Measurements from ENCODE around the gene DYNLL1. TPM values are rescaled to one million over a fixed set of nuclear protein-coding genes. Genes with fewer than 3 reads are reported as not detected.
A peak's percentile ranks its signal among the peaks of the same experiment; 100 is the strongest.
"Not testable (repeated sequence)": the region's sequence is repeated elsewhere in the genome, so short reads cannot be mapped to it uniquely, and the experiment has no call there.

Gene DYNLL1
- total RNA-seq, result 216 and 417 TPM in 2 replicates

GRCh38 chr12:120495731-120496412 is at the start of gene DYNLL1:
Gene DYNLL1 (plus strand): TSS chr12:120496113. CDS start chr12:120496422, 309 bp downstream.
- DNase-seq (ENCODE audit: low read depth), result peak; percentile 87

DNA sequence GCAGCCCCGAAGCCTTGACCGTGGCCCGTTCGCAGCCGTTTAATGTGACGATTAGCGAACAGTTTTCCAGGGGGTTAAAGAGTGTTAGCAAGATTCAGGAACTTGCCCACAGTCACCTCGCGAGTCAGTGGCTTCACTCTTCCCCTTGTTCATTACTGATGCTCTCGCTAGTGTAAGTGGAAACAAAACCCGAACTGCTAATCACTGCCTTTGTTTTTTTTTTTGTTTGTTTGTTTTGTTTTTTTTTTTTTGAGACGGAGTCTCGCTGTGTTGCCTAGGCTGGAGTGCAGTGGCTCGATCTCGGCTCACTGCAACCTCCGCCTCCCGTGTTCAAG is 49.1 kb upstream of the DYNLL1 start:
- DNase-seq (ENCODE audit: low read depth), result not testable (repeated sequence)

DNA sequence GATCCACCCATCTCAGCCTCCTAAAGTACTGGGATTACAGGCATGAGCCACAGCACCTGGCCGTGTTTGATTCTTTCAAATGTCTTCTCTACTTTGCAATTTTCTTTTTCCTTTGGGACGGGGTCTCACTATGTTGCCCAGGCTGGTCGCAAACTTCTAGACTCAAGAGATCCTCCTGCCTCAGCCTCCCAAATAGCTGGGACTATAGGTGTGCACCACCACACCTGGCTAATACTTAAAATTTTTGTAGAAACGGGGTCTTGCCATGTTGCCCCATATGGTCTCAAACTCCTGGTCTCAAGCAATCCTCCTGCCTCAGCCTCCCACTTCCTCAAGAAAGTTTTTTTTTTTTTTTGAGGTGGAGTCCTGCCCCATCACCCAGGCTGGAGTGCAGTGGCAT is 47.9 kb upstream of the DYNLL1 start:
- DNase-seq (ENCODE audit: low read depth), result no peak

- peak; percentile 19 for DNase-seq (ENCODE audit: low read depth)
Observed at GRCh38 chr12:120452524-120452923, 43.4 kb upstream of the DYNLL1 start.

DNA sequence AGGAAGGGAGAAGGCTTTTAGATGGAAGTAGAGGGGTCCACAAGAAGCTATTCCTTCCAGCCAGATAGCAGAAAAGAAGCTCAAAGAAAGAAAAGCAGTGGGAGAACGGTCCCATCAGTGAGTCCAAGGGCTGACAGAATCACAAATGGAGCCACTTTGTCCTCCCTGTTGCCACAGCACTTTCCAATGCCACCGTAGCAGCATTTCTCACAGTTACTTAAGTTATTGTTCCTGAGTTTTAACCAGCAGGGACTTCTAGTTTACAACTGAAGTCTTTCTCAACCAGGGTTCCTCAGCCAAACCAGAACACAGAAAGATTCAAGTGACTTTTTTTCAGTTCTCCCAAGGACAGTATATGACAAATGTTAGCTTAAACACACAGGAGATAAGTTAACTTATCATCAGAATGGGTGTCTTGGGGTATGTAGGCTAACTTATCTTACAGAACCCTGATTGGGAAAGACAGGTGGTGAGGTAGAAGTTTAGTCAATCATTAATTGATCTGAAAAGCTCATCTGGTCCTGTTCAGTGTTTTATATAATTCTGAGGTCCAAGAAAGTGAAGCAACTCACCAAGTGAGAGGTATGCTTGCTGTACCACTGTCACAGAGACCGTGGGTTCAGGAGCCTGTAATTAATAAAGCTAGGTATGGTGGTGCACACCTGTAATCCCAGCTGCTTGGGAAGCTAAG is 42.7 kb upstream of the DYNLL1 start:
- no peak for DNase-seq (ENCODE audit: low read depth)

GRCh38 chr12:120453977-120454376 is 41.9 kb upstream of the DYNLL1 start:
- DNase-seq (ENCODE audit: low read depth), result peak; percentile 46

- DNase-seq (ENCODE audit: low read depth), result no peak
Observed at GRCh38 chr12:120455302-120455701, 40.6 kb upstream of the DYNLL1 start.

DNA sequence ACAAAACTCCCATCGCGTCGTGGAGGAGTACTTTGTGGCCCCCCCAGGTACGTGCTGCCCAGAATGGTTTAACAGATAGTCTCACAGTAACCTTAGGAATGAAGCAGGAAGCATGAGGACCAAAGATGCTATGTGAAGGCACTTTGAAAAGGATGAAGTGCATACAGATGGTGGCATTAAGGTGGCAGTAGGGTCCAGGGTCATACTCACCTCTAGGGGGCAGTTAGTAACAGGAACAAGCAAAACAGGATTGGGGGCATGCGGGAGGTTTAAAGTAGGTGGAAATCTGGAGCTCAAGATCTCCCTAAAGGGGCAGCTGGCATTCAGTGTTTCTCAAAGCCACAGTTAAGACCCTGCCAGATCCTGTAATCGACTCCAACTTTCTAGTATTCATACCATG is 38.8 kb upstream of the DYNLL1 start:
- DNase-seq (ENCODE audit: low read depth), result no peak

GRCh38 chr12:120460157-120460556 is 35.8 kb upstream of the DYNLL1 start:
- DNase-seq (ENCODE audit: low read depth), result no peak

DNA sequence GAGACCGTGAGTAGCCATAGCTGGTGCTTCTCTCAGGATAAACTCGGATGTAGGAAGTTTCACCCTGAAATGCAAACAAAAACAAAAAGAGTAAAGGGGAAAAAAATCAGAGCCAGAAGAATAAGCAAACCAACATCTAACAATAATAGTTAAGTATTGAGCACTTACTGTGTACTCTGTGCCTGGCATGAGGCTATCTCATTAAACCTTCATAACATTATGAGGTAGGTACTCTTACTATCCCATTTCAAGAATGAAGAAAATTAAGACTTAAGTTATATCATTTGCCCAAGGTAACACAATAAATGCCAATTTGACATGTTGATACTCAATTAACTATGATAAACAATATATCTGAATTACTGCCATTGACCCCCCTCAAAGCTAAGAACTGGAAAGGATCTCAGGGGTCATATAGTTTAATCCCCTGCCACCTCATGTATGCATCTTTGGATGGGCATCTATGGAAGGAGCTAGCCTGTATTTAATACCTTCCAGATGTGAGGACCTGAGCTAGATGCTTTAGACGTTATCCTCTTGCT is 33.7 kb upstream of the DYNLL1 start:
- DNase-seq (ENCODE audit: low read depth), result no peak

- no peak for DNase-seq (ENCODE audit: low read depth)
Observed at GRCh38 chr12:120463712-120464111, 32.2 kb upstream of the DYNLL1 start.

- no peak for DNase-seq (ENCODE audit: low read depth)
Observed at GRCh38 chr12:120465756-120466155, 30.2 kb upstream of the DYNLL1 start.

DNA sequence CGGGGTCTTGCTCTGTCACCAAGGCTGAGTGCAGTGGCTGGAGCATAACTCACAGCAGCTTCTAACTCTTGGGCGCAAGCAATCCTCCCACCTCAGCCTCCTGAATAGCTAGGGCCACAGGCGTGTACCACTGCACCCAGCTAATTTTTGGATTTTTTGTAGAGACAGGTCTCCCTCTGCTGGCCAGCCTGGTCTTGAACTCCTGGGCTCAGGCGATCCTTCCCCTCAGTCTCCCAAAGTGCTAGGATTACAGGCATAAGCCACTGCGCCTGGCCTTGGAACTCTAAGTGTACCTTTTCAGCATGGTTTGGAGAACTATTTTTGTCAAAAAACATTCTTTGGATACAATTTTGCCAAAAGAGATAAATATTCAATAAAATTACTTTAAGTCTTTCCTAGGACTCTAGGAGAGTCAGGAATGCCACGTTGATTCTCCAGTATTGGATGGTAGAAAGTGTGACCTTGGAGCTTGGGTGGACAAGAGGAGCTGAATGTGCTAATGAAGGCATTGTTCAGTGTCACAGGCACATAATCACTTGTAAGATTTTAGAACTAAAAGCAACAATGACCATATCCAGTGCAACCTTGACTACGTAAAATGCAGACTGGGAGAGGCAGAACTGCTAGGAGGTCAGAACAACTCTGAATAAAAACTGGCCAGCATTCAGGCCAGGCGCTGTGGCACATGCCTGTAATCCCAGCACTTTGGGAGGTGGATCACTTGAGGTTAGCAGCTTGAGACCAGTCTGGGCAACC is 29.2 kb upstream of the DYNLL1 start:
- DNase-seq (ENCODE audit: low read depth), result peak; percentile 22

GRCh38 chr12:120467439-120467838 is 28.5 kb upstream of the DYNLL1 start:
- DNase-seq (ENCODE audit: low read depth), result no peak

GRCh38 chr12:120468325-120468820 is 27.5 kb upstream of the DYNLL1 start:
- peak; percentile 42 for DNase-seq (ENCODE audit: low read depth)

- DNase-seq (ENCODE audit: low read depth), result no peak
Observed at GRCh38 chr12:120468821-120469449, 27.0 kb upstream of the DYNLL1 start.

DNA sequence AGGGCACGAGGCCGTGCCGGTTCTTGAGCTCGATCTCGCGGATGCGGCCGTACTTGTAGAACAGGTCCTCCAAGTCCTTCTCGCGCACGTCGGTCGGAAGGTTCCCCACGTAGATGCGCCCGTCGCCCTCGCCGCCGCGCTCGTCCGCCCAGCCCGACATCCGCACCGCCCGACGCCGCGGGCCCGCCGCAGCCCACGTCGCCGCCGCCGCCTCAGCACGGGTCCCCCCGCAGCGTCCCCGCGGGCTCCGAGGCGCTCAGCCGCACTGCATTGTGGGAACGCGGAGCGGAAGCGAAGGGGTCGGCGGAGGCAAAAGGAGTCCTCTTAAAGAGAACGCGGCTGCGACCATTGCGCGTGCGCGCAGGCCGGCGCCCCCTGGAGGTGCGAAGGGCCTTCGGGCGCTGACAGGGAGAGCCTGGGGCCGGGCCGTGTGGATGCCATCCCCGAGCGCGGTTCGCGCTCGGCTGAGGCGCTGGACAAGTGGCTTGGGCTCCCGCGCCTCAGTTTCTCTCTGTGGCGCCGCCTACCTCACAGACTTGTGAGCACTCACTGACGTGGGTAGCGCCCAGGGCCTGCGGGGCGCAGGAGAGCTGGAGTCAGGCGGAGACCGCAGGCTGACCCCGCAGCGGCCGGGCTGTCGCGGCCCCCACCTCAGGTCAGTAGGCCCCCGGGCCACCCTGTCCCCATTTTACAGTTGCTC is 26.3 kb upstream of the DYNLL1 start, which contains the start of gene SRSF9:
TSS of gene SRSF9 (minus strand) at position 299 of the 700 bp plus-strand sequence. CDS start at position 160, 139 bp downstream.
- DNase-seq (ENCODE audit: low read depth), result peak; percentile 90

GRCh38 chr12:120470150-120470784 is 25.6 kb upstream of the DYNLL1 start:
- DNase-seq (ENCODE audit: low read depth), result no peak

DNA sequence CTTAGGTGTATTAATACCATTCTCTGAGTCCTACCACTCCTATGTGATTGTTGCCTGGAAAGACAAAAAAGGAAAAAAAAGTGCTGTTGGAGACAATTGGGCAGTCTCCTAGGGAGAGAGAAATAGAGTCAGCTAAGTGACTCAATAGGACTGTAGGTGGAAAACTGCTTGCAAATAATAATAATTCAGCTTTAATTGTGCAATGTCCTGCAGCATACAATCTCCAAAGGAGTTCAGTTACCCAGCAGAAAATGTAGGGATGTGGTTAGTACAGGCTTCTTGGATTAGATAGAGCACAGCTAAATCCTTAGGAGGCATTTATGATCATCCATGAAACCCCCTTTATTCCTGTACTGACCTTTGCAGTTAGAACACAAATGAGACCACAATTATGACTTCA is 23.4 kb upstream of the DYNLL1 start:
- DNase-seq (ENCODE audit: low read depth), result no peak

DNA sequence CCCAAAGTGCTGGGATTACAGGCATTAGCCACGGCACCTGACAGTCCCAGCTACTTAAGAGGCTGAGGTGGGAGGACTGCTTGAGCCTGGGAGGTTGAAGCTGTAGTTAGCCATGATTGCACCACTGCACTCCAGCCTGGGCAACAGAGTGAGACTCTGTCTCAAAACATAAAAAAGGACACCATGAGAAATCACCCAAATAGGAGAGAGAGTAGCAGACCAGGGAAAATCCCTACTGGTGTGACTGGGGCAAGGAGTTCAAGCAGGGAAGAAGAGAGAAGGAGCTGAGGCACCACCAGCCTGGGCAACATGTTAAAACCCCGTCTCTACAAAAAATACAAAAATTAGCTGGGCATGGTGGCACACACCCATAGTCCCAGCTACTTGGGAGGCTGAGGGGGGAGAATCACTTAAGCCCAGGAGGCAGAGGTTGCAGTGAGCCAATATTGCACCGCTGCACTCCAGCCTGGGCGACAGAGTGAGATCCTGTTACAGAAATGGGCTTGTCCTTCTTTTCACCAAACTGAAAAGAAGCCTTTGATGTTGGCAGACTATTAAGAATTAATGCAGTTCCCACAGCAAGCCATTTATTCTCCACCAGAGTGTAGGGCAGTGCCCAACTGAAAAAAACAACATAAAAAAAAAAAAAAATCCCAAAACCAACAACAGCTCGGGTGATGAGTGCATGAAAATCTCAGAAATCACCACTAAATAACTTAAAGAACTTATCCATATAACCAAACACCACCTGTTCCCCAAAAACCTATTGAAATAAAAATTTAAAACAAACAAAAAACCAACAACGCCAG is 21.9 kb upstream of the DYNLL1 start:
- no peak for DNase-seq (ENCODE audit: low read depth)
